Right atrium auricular region (tissue), 2 donors: ENCODE measurements around the gene ADGRV1. TPM values are rescaled to one million over a fixed set of nuclear protein-coding genes. Genes with fewer than 3 reads are reported as not detected.

Experiments
- DNase-seq: peaks from one replicate; pipeline ENCODE4 v3.0.0-alpha.2; 2019; ENCODE audit warnings: low spot score
- H3K27ac ChIP-seq, 2 donors: fragments of 200-600 bp; sonication (generic); 1 replicate in 1 of 2; 2 replicates in 1 of 2; pipeline ENCODE4 v1.5.1; 2016 to 2019
- H3K27me3 ChIP-seq, 2 donors: fragments of 200-600 bp; sonication (generic); one replicate each; pipeline versions ENCODE4 v1.5.1 to v1.6.0; 2017 to 2019
- H3K36me3 ChIP-seq: fragments of 200-600 bp; sonication (generic); one replicate; pipeline ENCODE4 v1.5.1; 2016
- H3K4me1 ChIP-seq, 2 donors: fragments of 200-600 bp; sonication (generic); one replicate each; pipeline versions ENCODE4 v1.5.1 to v1.6.0; 2017 to 2019
- H3K4me3 ChIP-seq, 2 donors: fragments of 200-600 bp; sonication (generic); 1 replicate in 1 of 2; 2 replicates in 1 of 2; pipeline ENCODE4 v1.5.1; 2017 to 2019; ENCODE audit warnings: mild to moderate bottlenecking in 1 of 2, moderate library complexity in 1 of 2
- H3K9me3 ChIP-seq, 2 donors: fragments of 200-600 bp; sonication (generic); one replicate each; pipeline ENCODE4 v1.5.1; 2019
- total RNA-seq, 2 donors: library from RNA; depleted of rRNA; stranded (reverse); fragments of >200 nt; gene quantifications; one replicate each; pipeline ENCODE4 v1.1.0, GENCODE V29; 2016
- TF ChIP-seq, protein P1 (sequence below), 2 donors: fragments of 200-600 bp; sonication (generic); IDR thresholded peaks; one replicate each; pipeline ENCODE4 v1.5.1; 2019; ENCODE audit warnings: antibody characterized with exemption in 2 of 2

Gene ADGRV1
- total RNA-seq, 2 donors from 2014 or later, result 1.4 to 1.8 TPM

DNA sequence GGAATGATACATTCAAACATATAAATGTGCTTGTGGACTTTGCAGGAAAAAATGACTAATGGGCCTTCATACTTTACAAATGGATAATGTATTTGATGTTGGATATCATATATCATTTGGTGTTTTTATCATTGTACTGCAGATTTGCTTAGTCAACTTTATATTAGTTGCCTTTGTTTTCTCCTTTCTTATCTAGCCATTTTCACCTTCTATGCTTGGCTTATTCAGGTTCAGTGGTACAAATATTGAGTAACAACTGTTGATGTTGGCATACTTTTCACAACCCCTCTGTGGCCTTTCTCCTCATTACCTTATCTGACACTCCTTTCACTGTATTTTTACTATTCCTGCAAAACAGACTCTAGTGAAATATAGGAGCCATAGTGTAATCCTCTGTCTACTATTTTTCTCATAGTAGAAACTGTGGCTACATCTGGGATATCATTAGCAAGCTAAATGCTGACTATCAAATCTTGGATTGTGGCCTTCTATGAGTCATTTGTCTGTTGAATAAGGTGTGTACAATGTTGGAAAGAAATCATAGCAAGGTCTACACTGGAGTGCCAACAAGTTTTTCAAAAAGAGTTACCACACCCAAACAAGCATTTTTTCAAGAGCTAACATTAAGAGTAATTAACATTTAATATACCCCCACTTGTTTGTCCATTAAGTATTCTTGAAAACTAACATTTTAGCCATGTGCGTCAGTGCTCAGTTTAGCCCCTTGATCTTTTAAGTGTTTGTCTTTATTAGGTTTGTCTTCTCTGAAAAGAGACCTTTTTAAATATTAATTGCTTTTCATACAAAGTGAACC is 330.1 kb downstream of the ADGRV1 start:
- Histone ChIP-seq H3K27me3 (no peaks in the 10 kb centered on the region), H3K27ac (no peak overlapping the region), H3K36me3 (no peaks in the 10 kb centered on the region), H3K4me3 (no peak overlapping the region), H3K4me1 (no peaks in the 10 kb centered on the region), H3K9me3 (no peaks in the 10 kb centered on the region)
- TF ChIP-seq, protein P1, sequence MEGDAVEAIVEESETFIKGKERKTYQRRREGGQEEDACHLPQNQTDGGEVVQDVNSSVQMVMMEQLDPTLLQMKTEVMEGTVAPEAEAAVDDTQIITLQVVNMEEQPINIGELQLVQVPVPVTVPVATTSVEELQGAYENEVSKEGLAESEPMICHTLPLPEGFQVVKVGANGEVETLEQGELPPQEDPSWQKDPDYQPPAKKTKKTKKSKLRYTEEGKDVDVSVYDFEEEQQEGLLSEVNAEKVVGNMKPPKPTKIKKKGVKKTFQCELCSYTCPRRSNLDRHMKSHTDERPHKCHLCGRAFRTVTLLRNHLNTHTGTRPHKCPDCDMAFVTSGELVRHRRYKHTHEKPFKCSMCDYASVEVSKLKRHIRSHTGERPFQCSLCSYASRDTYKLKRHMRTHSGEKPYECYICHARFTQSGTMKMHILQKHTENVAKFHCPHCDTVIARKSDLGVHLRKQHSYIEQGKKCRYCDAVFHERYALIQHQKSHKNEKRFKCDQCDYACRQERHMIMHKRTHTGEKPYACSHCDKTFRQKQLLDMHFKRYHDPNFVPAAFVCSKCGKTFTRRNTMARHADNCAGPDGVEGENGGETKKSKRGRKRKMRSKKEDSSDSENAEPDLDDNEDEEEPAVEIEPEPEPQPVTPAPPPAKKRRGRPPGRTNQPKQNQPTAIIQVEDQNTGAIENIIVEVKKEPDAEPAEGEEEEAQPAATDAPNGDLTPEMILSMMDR (IDR thresholded peaks at IDR 0.05), result no peak
- DNase-seq, result no peak

DNA sequence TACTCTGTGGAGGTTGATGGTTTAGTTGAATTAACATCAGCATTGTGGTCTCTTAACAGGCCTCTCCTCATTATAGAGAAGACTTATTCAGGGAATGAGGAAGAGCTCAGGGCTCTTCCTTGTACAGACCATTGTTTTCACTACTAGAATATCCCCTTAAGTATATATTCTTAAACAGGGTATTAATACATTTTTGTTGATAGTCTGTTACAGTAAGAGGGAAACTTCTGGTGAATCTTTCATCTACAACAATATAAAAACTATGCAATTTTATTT is 330.7 kb downstream of the ADGRV1 start:
- Histone ChIP-seq H3K4me3 (no peak overlapping the region), H3K27me3 (no peaks in the 10 kb centered on the region), H3K4me1 (no peaks in the 10 kb centered on the region), H3K36me3 (no peaks in the 10 kb centered on the region), H3K27ac (no peak overlapping the region), H3K9me3 (no peaks in the 10 kb centered on the region)
- TF ChIP-seq, protein P1 (IDR thresholded peaks at IDR 0.05), result no peak
- no peak for DNase-seq

DNA sequence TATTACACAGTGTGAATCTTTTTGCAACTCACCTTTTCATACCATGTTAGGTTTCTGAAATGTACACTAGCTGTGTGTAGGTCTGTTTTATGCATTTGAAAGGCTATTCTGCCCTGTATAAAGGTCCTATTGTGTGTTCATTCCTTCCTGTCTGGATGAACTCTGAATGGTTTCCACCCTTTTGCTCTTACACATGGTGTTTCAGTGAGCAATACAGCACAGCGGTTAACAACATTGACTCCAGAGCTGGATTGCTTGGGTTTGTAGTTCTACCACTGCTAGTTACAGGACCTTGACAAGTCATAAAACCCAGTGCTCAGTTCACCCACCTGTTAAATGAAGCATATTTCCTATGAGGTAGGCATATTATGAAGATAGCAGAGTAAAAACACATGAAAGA is 331.6 kb downstream of the ADGRV1 start:
- H3K27ac ChIP-seq, result no peak overlapping the region
- TF ChIP-seq, protein P1 (IDR thresholded peaks at IDR 0.05), result no peak
- H3K4me1 ChIP-seq, result no peaks in the 10 kb centered on the region
- no peaks in the 10 kb centered on the region for H3K9me3 ChIP-seq
- no peaks in the 10 kb centered on the region for H3K27me3 ChIP-seq
- H3K4me3 ChIP-seq, result no peak overlapping the region
- no peak for DNase-seq
- no peaks in the 10 kb centered on the region for H3K36me3 ChIP-seq

DNA sequence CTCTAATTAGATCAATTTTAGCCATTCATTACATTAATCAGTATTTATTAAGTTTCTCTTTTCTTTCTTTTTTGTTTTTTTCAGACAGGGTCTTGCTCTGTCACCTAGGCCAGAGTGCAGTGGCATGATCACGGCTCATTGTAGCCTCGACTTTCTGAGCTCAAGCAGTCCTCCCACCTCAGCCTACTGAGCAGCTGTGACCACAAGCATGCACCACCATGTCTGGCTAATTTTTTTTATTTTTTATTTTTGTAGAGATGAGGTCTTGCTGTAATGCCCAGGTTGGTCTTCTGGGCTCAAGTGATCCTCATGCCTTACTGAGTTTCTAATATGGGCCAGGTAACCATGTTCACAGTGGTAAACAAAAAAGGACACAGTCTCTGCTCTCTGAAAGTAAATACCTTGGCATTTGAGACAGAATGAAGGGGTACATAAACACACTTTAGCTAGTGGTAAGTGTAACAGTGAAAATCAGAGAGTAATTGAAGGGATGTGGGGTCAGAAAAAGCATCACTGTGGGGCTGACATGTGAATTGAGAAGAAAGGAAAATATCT is 336.3 kb downstream of the ADGRV1 start:
- no peak overlapping the region for H3K27ac ChIP-seq
- no peak for DNase-seq
- TF ChIP-seq, protein P1 (IDR thresholded peaks at IDR 0.05), result no peak
- H3K4me1 ChIP-seq, result no peaks in the 10 kb centered on the region
- H3K4me3 ChIP-seq, result no peak overlapping the region
- no peaks in the 10 kb centered on the region for H3K27me3 ChIP-seq
- no peaks in the 10 kb centered on the region for H3K9me3 ChIP-seq
- H3K36me3 ChIP-seq, result no peaks in the 10 kb centered on the region

DNA sequence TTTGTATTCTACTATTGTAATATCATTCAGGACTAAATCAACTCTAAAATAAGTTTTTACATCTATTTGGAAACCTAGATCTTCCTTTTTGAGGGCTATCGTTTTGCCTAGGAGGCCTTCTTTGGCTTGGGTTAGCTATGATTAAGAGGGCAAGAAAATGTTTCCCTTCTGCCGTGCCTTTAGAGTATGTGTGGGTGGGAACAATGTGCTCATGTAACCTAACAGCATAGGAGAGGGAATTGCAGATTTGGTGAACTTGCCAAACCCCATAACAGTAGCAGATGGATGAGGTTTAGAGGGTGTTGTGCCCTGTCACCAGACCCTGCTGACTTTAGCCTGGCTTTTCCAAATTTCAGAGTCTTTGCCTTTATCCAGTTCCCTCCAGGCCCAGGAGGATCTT is 339.0 kb downstream of the ADGRV1 start:
- Histone ChIP-seq H3K27ac (no peak overlapping the region), H3K4me3 (no peak overlapping the region), H3K4me1 (no peaks in the 10 kb centered on the region), H3K36me3 (no peaks in the 10 kb centered on the region), H3K9me3 (no peaks in the 10 kb centered on the region), H3K27me3 (no peaks in the 10 kb centered on the region)
- TF ChIP-seq, protein P1 (IDR thresholded peaks at IDR 0.05), result no peak
- no peak for DNase-seq
